Sigmoid colon (tissue), 4 donors: ENCODE measurements around the gene TXNRD3.

Experiments
- POLR2AphosphoS5 ChIP-seq, 4 donors: sonication (generic); formaldehyde crosslinking; IDR thresholded peaks; one replicate each; pipeline ENCODE4 v1.6.1; 2017; ENCODE audit warnings: antibody characterized with exemption in 4 of 4
- TF ChIP-seq, protein P1 (sequence below), 4 experiments: fragments of 450-650 bp in 3 of 4; fragments of 200-600 bp in 1 of 4; IDR thresholded peaks; one replicate each; pipeline ENCODE4 v1.5.1; 2016 to 2019; ENCODE audit warnings: antibody characterized with exemption in 4 of 4, mild to moderate bottlenecking in 3 of 4, moderate library complexity in 2 of 4

DNA sequence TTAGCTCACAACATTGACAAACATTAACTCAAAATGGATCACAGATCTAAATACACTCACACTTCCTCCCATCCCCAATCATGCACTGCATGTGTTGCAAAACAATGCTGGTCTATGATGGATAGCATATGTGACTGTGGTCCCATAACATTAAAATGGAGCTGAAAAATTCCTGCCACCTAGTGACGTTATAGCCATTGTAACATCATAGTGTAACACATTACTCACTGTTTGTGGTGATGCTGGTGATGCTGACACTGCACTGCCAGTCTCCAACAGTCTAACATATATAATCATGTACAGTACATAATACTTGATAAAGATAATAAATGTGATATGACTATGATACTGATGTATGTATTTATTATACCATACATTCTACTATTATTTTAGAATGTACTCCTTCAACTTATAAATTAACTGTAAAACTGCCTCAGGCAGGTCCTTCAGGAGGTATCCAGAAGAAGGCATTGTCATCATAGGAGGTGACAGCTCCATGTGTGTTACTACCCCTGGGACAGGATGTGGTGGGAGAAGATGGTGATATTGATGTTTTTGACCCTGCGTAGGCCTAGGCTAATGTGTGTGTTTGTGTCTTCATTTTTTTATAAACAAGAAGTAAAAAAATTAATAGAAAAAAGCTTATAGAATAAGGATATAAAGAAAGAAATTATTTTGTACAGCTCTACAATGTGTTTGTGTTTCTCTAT lies 41.3 kb downstream of the TXNRD3 start:
- TF ChIP-seq, protein P1, sequence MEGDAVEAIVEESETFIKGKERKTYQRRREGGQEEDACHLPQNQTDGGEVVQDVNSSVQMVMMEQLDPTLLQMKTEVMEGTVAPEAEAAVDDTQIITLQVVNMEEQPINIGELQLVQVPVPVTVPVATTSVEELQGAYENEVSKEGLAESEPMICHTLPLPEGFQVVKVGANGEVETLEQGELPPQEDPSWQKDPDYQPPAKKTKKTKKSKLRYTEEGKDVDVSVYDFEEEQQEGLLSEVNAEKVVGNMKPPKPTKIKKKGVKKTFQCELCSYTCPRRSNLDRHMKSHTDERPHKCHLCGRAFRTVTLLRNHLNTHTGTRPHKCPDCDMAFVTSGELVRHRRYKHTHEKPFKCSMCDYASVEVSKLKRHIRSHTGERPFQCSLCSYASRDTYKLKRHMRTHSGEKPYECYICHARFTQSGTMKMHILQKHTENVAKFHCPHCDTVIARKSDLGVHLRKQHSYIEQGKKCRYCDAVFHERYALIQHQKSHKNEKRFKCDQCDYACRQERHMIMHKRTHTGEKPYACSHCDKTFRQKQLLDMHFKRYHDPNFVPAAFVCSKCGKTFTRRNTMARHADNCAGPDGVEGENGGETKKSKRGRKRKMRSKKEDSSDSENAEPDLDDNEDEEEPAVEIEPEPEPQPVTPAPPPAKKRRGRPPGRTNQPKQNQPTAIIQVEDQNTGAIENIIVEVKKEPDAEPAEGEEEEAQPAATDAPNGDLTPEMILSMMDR (IDR thresholded peaks at IDR 0.05): no peak
- no peak for TF ChIP-seq POLR2AphosphoS5 (IDR thresholded peaks at IDR 0.05)
